NCI-H446 (cell line): ENCODE data around the gene CCDC146.
"Not testable (repeated sequence)": the region's sequence is repeated elsewhere in the genome, so short reads cannot be mapped to it uniquely, and the experiment has no call there.

ENCODE experiments used
- DNase-seq, 2 experiments: peaks; one replicate each; lab custom pipeline; 2025; lab: John Stamatoyannopoulos, UW

CCDC146 gene

DNA sequence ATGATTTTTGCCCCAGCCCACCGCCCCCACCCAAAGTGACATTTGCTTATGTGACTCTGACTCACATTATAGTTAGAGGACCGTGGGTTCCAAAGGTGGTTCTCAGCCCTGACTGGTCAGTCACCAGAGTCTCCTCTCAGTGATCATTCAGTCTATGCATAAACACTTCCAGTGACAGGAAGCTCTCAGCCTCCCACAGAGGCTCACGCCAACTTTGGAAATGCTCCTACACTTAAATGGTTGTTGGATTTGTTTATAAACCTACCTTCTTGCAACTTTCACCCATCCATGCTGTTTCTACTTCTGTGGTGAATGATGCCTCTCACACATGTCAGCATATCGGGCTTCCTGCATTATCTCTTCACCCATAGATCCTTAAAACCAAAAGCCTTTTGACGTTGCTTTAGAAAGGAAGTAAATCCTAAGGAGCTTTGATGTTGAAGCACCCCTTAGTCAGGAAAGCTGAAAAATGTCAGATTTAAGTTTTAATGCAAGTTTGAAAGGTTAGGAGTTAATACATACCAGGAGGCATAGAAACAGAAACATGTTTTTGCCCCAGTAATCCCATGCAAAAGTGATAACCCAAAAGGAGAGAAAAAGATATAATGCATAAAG lies 123.7 kb downstream of the CCDC146 start:
- no peak for DNase-seq

DNA sequence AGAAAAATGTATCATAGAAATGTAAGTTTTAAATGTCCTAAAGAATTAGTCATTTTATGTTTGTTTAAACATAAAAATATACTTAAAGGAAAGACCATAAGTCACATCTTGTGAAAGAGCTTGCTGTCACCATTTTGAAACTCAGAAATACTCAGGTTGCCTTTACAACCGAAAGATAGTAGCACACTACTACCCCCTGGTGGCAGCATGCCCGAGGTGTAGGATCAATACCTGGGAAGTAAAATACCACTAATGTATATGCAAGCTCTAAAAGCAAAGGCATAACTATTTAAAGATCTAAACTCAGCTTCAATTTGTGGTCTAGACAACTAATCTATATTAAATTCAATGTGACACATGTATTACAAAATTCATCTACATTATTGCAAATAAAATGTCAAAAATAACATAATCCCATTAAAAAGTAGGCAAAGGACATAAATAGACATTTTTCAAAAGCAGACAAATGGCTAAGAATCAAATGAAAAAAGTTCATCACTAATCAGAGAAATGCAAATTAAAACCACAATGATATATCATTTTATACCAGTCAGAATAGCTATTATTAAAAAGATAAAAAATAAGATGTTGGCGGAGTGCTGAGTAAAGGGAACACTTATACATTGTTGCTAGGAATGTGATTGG lies 124.9 kb downstream of the CCDC146 start:
- peak; percentile 26 to 46 for DNase-seq

DNA sequence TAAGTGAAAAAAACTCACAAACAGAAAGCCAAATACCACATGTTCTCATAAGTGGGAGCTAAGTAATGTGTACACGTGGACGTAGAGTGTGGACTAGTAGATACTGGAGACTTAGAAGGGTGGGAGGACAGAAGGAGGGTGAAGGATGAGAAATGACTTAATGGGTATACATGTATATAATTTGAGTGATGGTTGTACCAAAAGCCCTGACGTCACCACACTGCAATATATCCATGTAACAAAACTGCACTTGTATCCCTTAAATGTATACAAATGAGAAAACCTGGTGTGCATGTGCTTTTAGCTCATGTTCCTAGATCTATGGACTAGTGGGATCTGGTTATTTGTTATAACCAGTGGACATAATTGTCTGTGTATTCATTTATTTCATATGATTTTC lies 125.7 kb downstream of the CCDC146 start:
- no peak for DNase-seq

GRCh38 chr7:77252506-77252905 lies 130.1 kb downstream of the CCDC146 start:
- no peak for DNase-seq

- DNase-seq, result no peak
Measured at GRCh38 chr7:77253151-77253550, 130.7 kb downstream of the CCDC146 start.

GRCh38 chr7:77254429-77254828 lies 132.0 kb downstream of the CCDC146 start:
- no peak for DNase-seq

GRCh38 chr7:77254915-77255314 lies 132.5 kb downstream of the CCDC146 start:
- DNase-seq, result no peak

DNA sequence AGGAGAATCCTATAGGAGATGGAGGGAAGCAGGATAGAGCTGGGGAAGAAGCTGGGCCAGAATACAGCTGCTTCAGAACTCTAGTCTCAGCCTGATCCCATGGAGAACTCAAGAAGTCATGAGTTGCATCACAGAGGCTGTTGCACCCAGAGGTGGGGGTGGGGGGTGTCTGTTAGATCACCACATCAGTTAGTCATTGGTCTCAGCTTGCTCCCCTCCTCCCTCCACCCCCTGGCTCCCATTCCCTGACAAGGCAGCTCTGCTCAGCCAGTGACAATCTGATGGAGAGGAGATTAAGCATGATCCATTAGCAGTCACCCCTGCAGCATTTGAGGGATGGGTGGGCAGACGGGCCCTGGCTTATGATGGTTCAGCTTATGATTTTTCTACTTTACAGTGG lies 135.6 kb downstream of the CCDC146 start:
- no peak for DNase-seq

DNA sequence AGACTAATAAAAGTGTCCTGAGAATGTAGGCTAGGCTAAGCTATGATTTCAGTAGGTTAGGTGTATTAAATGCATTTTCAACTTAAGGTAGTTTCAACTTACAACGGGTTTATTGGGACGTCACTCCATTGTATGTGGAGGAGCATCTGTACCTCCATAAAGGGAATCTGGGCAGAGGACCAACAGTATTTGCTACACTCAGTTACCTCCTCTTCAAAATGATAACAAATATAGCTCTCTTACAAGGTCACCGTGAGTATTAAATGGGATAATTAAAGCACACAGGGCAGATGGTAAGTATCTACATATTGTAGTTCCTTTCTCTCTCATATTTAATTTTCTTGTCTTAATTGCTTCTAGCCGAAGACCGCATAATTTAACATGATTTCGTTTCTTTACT lies 136.2 kb downstream of the CCDC146 start:
- peak in 1 of 2 experiments; percentile 0 for DNase-seq

- DNase-seq, result no peak
Measured at GRCh38 chr7:77262316-77262715, 139.9 kb downstream of the CCDC146 start.

GRCh38 chr7:77265666-77266065 lies 143.3 kb downstream of the CCDC146 start:
- DNase-seq, result no peak

DNA sequence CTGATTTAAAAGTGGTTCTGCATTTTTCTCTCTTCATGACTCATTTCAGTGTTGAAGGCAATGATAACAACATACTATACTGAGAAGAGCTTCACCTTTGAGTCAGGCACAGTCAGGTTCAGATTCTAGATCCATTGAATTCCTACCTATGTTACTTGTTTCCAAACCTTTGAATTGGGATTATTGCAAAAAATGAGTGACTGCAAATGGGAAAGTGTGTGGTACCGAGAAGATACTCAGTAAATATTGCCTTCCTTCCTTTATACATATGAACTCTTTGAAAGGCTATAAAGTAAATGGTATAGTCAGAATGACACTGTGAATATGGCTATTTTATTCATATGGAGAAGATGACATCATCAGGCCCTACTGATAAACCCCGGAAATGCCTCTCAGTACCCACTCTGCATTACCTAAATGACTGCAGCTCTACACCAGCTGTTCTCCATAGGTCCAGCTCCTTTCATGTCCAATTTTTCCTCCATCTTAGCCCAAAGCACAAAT lies 143.9 kb downstream of the CCDC146 start:
- no peak for DNase-seq

DNA sequence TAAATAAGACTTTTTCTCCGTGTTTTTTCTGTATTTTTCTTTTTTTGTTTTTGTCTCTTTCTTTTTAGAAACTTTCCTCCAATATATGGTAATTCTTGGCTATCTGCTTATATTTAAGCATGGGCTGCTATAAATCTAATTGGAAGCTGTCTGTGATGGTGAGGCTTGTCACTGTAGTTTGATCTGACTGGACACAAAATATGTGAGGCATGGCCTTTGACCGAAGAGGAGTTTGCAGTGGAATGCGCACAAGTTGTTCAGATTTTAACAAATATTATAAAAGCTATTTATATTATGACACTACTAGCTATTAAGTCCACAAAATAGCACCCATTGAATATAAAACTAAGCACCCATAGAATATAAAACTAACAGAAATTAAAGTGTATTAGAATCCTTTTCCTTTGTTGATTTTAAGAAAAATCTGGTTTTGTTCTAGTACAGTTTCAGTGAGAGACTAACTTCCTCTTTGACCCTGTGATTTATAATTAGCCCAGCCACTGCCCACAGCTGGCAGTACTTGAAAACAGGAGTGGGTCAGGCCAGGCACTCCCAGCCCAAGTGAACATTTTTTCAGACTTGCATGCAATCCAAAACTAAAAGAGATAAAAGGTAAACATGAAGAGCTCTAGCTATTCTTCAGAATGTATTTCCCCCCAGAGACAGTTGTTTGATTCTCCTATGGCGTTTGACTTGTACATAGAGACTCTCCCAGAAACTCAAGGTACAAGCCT lies 147.1 kb downstream of the CCDC146 start:
- no peak for DNase-seq

DNA sequence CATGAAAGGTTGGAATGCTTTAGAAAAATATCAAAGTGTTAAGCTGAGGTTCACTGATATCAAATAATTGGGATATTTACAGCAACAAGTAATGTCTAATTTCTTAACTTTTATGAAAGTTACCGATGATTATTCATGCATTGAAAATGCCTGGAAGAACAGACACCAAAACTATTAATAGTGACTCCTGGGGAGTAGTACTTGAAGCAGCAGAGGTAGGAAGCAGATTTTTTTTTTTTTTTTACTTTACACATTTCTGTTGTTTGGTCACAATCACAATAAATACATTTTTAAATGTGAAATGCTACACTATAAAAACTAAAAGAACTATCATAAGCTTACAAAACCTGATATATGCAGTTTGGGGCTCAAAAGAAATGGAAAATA lies 147.7 kb downstream of the CCDC146 start:
- DNase-seq, result no peak

- DNase-seq, result no peak
Measured at GRCh38 chr7:77271766-77272165, 149.4 kb downstream of the CCDC146 start.

- DNase-seq, result not testable (repeated sequence)
Measured at GRCh38 chr7:77275663-77276062, 153.2 kb downstream of the CCDC146 start.

DNA sequence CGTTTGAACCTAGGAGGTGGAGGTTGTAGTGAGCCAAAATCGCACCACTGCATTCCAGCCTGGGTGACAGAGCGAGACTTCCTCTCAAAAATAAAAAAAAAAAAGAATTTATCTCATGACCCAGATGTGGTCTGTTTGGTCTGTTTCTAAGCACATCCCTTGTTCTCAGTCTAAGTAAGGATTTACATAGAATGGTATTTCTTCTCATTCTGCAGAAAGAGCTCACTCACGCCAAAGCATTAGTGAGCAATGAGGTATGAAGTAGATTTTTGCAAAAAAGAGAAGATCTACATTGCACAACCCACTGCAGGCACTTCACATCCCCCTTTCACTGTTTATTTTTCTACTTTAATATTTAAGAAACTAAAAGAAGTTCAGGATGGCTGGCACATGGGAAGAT lies 153.7 kb downstream of the CCDC146 start:
- no peak for DNase-seq

GRCh38 chr7:77281780-77282478 lies 159.5 kb downstream of the CCDC146 start:
- peak in 1 of 2 experiments; percentile 14 for DNase-seq

DNA sequence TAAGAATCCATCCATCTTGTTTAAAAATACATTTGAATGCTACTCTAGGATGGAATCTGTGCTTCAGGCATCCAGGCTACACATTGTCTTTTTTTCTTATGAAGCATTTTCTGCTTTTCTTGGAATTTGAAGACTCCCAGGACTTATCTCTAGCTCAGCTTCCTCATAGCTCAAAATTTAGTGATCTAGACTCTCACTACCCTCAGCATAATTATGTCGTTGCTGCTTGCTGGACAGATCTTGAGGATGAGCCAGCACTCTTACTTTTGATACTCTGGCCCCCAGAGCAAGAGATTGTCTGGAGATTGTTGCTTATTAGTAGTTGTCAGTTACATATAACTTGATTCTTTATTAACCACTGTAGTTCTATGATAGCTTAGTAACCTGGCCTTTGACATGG lies 160.5 kb downstream of the CCDC146 start:
- no peak for DNase-seq

GRCh38 chr7:77284005-77284404 lies 161.6 kb downstream of the CCDC146 start:
- DNase-seq, result no peak

DNA sequence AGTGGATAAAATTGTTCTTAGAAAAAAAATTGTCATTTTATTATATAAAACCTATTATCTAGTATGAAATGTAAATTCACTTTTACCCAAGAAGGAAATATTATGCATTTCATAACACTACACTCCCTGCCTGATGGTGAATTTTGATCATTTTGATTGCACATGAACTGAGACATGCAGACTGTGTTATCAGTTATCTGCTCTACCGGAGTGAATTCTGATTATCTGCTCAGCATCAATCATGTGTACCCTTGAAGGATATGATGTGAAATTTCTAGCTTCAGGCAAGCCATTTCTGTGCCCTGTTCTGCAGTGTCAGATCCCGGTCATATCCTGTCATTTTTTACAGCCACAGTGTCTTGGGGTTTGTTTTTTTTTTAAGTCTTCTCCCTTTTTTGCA lies 162.2 kb downstream of the CCDC146 start:
- no peak for DNase-seq

GRCh38 chr7:77288676-77289320 lies 166.4 kb downstream of the CCDC146 start:
- DNase-seq, result no peak
